NCI-H510A treated with DMSO at 0.1 percent for 48 hours (cell line): ENCODE data around the gene INSL3.
A peak's percentile ranks its signal among the peaks of the same experiment; 100 is the strongest.

Experiments
- DNase-seq: peaks from one replicate; lab custom pipeline; 2025; lab: John Stamatoyannopoulos, UW

The INSL3 gene

GRCh38 chr19:17846146-17846545, 24.8 kb upstream of the INSL3 start:
- no peak for DNase-seq

GRCh38 chr19:17843908-17844490, 22.7 kb upstream of the INSL3 start:
- no peak for DNase-seq

- no peak for DNase-seq
Observed at GRCh38 chr19:17843292-17843827, 22.0 kb upstream of the INSL3 start.

- DNase-seq = no peak
Observed at GRCh38 chr19:17842663-17843291, 21.5 kb upstream of the INSL3 start.

- DNase-seq = peak; percentile 24
Observed at GRCh38 chr19:17841810-17842662, 20.7 kb upstream of the INSL3 start.

GRCh38 chr19:17841371-17841809, 20.1 kb upstream of the INSL3 start:
- DNase-seq = no peak

- no peak for DNase-seq
Observed at GRCh38 chr19:17840019-17840418, 18.7 kb upstream of the INSL3 start.

GRCh38 chr19:17837972-17838371, 16.7 kb upstream of the INSL3 start:
- DNase-seq = no peak

GRCh38 chr19:17836530-17836929, 15.2 kb upstream of the INSL3 start:
- no peak for DNase-seq

GRCh38 chr19:17835182-17836006, 14.1 kb upstream of the INSL3 start:
- DNase-seq = peak; percentile 2

GRCh38 chr19:17834350-17835181, 13.2 kb upstream of the INSL3 start:
- no peak for DNase-seq

GRCh38 chr19:17832443-17833208, 11.3 kb upstream of the INSL3 start:
- no peak for DNase-seq

- no peak for DNase-seq
Observed at GRCh38 chr19:17831419-17831888, 10.1 kb upstream of the INSL3 start.

- no peak for DNase-seq
Observed at GRCh38 chr19:17830567-17831418, 9.5 kb upstream of the INSL3 start.

- peak; percentile 8 for DNase-seq
Observed at GRCh38 chr19:17829855-17830566, 8.7 kb upstream of the INSL3 start.

GRCh38 chr19:17826508-17827056, 5.3 kb upstream of the INSL3 start:
- no peak for DNase-seq

- DNase-seq = no peak
Observed at GRCh38 chr19:17824339-17824738, 3.0 kb upstream of the INSL3 start.
